IPS-15b (cell line): ENCODE results near the gene CDH23.

Experiments used
- H3K27me3 ChIP-seq: one replicate; pipeline ENCODE4 v1.6.1; 2013; ENCODE audit warnings: low read length; ENCODE audit not compliant: control insufficient read depth, insufficient read depth
- H3K36me3 ChIP-seq: one replicate; pipeline ENCODE4 v1.6.1; 2013; ENCODE audit warnings: low read length; ENCODE audit not compliant: control insufficient read depth, insufficient read depth
- H3K4me1 ChIP-seq: one replicate; pipeline ENCODE4 v1.6.1; 2013; ENCODE audit warnings: mild to moderate bottlenecking, low read length; ENCODE audit not compliant: control insufficient read depth, insufficient read depth
- H3K4me3 ChIP-seq: one replicate; pipeline ENCODE4 v1.5.1; 2013; ENCODE audit warnings: low read depth, low read length
- H3K9ac ChIP-seq: one replicate; pipeline ENCODE4 v1.6.1; 2013; ENCODE audit warnings: low read depth, mild to moderate bottlenecking, low read length
- H3K9me3 ChIP-seq: one replicate; pipeline ENCODE4 v1.6.1; 2013; ENCODE audit warnings: mild to moderate bottlenecking, low read length; ENCODE audit not compliant: control insufficient read depth, insufficient read depth

Gene CDH23

GRCh38 chr10:71754562-71754961 lies 357.8 kb downstream of the CDH23 start:
- no peaks in the 10 kb centered on the region for H3K9me3 ChIP-seq
- H3K4me3 ChIP-seq: no peak overlapping the region
- no peaks in the 10 kb centered on the region for H3K36me3 ChIP-seq
- H3K9ac ChIP-seq: no peak overlapping the region
- no peaks in the 10 kb centered on the region for H3K27me3 ChIP-seq
- no peaks in the 10 kb centered on the region for H3K4me1 ChIP-seq

DNA sequence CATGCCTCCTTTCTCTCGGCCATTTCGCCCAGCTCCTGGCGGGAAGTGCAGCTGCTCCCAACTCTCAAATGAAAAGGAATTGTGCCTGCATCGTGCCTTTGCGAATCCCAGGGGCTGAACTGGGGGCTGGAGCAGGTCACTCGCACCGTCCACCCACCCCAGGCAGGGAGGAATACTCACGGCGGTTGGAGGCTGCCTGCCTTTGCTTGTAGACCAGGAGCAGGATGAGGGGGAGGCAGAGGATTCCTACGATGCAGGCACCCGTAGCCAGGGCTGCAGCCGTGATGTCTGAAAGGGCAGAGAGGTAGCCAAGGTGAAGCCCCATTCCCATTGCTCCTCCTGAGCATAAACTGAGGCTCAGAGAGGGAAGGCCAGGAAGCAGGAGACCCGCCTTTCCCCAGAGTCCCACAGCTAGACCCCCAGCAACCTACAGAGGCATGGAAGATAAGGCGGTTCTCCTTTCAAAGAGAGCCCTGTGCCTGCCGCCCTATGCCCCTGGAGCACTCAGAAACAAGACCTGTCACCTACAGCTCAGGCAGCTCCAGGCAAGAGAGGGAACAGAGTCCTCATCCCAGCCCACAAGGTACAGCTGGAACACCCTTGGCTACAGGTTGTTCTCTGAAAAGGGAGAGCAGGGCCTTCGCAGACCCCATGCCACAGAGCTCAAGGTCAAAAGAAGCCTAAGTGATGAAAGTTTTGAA lies 358.6 kb downstream of the CDH23 start:
- H3K4me3 ChIP-seq: no peak overlapping the region
- no peaks in the 10 kb centered on the region for H3K9me3 ChIP-seq
- no peaks in the 10 kb centered on the region for H3K27me3 ChIP-seq
- no peaks in the 10 kb centered on the region for H3K4me1 ChIP-seq
- H3K9ac ChIP-seq: no peak overlapping the region
- no peaks in the 10 kb centered on the region for H3K36me3 ChIP-seq

DNA sequence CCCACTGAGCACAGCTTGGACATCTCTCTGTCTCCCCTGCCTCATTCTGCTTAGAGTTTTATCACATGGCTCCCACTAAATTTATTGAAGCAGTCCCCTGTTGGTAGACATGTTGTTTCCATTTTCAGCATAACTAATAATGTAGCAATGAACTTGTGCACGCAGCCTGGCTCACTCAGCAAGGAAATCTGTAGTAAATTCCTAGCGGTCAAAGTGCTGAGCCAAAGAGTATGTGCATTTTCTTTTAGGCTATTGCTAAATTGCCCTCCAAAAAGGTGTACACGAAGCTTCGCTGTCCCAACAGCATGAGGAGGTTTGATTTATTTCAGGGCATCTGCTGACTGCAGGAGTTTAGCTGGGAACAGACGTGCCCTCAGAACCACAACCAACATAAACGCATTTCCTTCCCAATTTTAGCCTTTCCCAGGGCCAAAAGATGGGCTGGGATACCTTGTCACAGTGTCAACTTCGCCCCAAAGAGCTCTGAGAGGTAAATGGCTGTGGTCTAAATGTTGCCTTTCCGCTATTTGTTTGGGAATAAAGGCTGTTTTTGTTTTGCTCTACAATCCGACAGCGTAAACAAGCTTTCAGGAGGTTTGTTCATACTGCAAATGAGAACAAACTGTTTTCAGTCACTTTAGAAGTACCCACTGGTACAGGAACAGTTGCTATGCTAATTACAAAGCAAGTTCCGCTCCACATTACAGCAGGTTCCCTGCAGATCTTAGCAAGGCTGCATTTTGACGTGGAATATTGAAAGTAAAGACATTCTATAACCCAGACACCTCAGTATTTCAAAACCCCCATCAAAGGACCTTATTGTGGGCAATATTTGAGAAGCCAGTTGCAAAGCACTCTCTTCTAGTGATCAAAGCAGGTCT lies 359.8 kb downstream of the CDH23 start:
- Histone ChIP-seq H3K4me1 (no peaks in the 10 kb centered on the region), H3K9me3 (no peaks in the 10 kb centered on the region)

GRCh38 chr10:71757399-71757922 lies 360.7 kb downstream of the CDH23 start:
- H3K27me3 ChIP-seq: no peaks in the 10 kb centered on the region
- H3K36me3 ChIP-seq: no peaks in the 10 kb centered on the region
- no peak overlapping the region for H3K4me3 ChIP-seq
- no peaks in the 10 kb centered on the region for H3K9me3 ChIP-seq
- H3K4me1 ChIP-seq: no peaks in the 10 kb centered on the region
- H3K9ac ChIP-seq: no peak overlapping the region

More for the DNA sequence above, 359.8 kb downstream of the CDH23 start:
- Histone ChIP-seq H3K4me3 (no peak overlapping the region), H3K9ac (no peak overlapping the region), H3K27me3 (no peaks in the 10 kb centered on the region), H3K36me3 (no peaks in the 10 kb centered on the region)

- Histone ChIP-seq H3K4me3 (no peak overlapping the region), H3K36me3 (no peaks in the 10 kb centered on the region)
Observed at GRCh38 chr10:71761105-71761511, 364.4 kb downstream of the CDH23 start.

GRCh38 chr10:71761541-71762113 lies 364.9 kb downstream of the CDH23 start:
- Histone ChIP-seq H3K9ac (no peak overlapping the region), H3K4me3 (no peak overlapping the region)

More at GRCh38 chr10:71761105-71761511, 364.4 kb downstream of the CDH23 start:
- no peaks in the 10 kb centered on the region for H3K9me3 ChIP-seq
- H3K9ac ChIP-seq: no peak overlapping the region
- H3K4me1 ChIP-seq: no peaks in the 10 kb centered on the region
- H3K27me3 ChIP-seq: no peaks in the 10 kb centered on the region

GRCh38 chr10:71762324-71762723 lies 365.6 kb downstream of the CDH23 start:
- no peaks in the 10 kb centered on the region for H3K36me3 ChIP-seq
- no peaks in the 10 kb centered on the region for H3K4me1 ChIP-seq
- H3K9me3 ChIP-seq: no peaks in the 10 kb centered on the region
- H3K4me3 ChIP-seq: no peak overlapping the region
- H3K9ac ChIP-seq: no peak overlapping the region
- H3K27me3 ChIP-seq: no peaks in the 10 kb centered on the region

More at GRCh38 chr10:71761541-71762113, 364.9 kb downstream of the CDH23 start:
- Histone ChIP-seq H3K9me3 (no peaks in the 10 kb centered on the region), H3K27me3 (no peaks in the 10 kb centered on the region), H3K36me3 (no peaks in the 10 kb centered on the region), H3K4me1 (no peaks in the 10 kb centered on the region)

GRCh38 chr10:71763352-71764127 lies 366.8 kb downstream of the CDH23 start:
- Histone ChIP-seq H3K4me3 (no peak overlapping the region), H3K4me1 (no peaks in the 10 kb centered on the region), H3K9me3 (no peaks in the 10 kb centered on the region), H3K27me3 (no peaks in the 10 kb centered on the region), H3K9ac (no peak overlapping the region), H3K36me3 (no peaks in the 10 kb centered on the region)

- Histone ChIP-seq H3K36me3 (no peaks in the 10 kb centered on the region), H3K9ac (no peak overlapping the region), H3K27me3 (no peaks in the 10 kb centered on the region), H3K4me3 (no peak overlapping the region), H3K4me1 (no peaks in the 10 kb centered on the region), H3K9me3 (no peaks in the 10 kb centered on the region)
Observed at GRCh38 chr10:71765176-71765904, 368.6 kb downstream of the CDH23 start.

DNA sequence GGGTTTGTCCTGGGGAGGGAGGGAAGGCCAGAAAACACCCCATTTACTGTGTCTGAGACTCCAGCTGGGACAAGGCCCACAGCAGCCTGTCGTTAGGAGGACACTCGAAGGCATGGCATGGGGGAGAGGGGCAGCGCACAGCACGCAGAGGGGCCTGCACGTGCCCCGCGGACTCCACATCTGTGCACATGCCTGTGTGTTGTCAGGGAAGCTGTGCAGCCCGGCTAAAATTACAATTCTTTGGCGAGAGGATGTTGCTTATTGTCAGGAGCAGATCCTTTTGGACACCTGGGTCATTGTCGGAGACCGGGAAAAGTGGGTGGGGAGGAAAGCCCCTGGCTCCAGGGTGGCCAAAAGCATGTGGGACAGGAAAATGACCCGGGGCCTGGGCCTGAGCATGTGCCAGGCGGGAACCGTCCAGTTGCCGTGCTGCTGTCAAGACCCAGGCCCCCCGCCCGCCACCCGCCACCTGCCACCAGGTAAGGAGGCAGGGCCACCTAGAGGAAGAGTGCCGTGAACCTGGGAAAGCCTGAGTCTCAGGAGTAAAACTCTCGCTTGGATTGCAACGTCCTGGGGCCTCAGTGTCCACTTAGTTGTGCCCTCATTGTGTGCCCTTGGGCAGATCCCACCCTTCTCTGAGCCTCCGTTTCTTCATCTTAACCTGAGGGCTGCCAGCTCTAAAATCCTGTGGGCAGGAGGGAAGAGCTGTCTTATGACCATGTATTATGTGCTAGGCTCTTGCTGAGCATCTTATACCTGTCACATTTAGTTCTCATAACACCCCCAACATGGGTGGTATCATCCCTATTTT lies 369.4 kb downstream of the CDH23 start:
- Histone ChIP-seq H3K4me1 (no peaks in the 10 kb centered on the region), H3K4me3 (no peak overlapping the region), H3K27me3 (no peaks in the 10 kb centered on the region), H3K36me3 (no peaks in the 10 kb centered on the region), H3K9me3 (no peaks in the 10 kb centered on the region), H3K9ac (no peak overlapping the region)
